K562 (cell line): Measurements from ENCODE around the gene ZBTB24. TPM values are rescaled to one million over a fixed set of nuclear protein-coding genes. Genes with fewer than 3 reads are reported as not detected.

Source experiments
- ATAC-seq: fragments of 200-7000 bp; cut with Tn5 transposase; 3 replicates; pipeline ENCODE4 v1.9.1; 2020; ENCODE audit warnings: moderate library complexity
- BruUV-seq: library from RNA; stranded (reverse); fragments of 400-500 nt; replicated peaks from 2 replicates; lab custom pipeline; 2021; lab: Mats Ljungman, UMichigan
- CTCF ChIA-PET: fragments of 300-600 bp; formaldehyde crosslinking; extraction: SDS; loops from one replicate; lab custom pipeline; 2021; ENCODE audit warnings: low intra/inter-chr PET ratio; lab: Yijun Ruan, JAX
- POLR2A ChIA-PET: fragments of 300-600, 350-650 bp; sonication (Branson Sonifier 250); formaldehyde crosslinking; extraction: SDS; loops from one replicate; lab custom pipeline; 2021; ENCODE audit warnings: antibody characterized with exemption, inconsistent platforms; lab: Yijun Ruan, JAX
- DNase-seq, 4 experiments: peaks; one replicate each; pipeline versions ENCODE4 v3.0.0 to v3.0.0-alpha.2; 2011 to 2018; ENCODE audit warnings: low spot score in 3 of 4, mixed read lengths in 3 of 4; ENCODE audit errors: extremely low read depth in 1 of 4
- FAIRE-seq: peaks from 2 replicates; lab custom pipeline; 2011; peaks lifted over from hg19 to GRCh38; lab: Jason Lieb, UNC
- H2AFZ ChIP-seq: 2 replicates; pipeline ENCODE4 v1.6.0; 2011; ENCODE audit warnings: low read depth, low read length, control low read depth, inconsistent platforms
- H3K27ac ChIP-seq: fragments of 200-600 bp; 3 replicates; pipeline ENCODE4 v1.8.0; 2011; ENCODE audit warnings: low read depth, mild to moderate bottlenecking, control low read depth, inconsistent platforms, low read length, moderate library complexity, mixed read lengths; ENCODE audit errors: extremely low read depth
- H3K27me3 ChIP-seq, 2 experiments: fragments of 300-600 bp in 1 of 2; 2 replicates in 1 of 2; 3 replicates in 1 of 2; pipeline versions ENCODE4 v1.6.0 to v1.8.0; 2011; ENCODE audit warnings: inconsistent platforms in 2 of 2, low read length in 2 of 2, mild to moderate bottlenecking in 1 of 2, mixed read lengths in 1 of 2, moderate library complexity in 1 of 2; ENCODE audit not compliant: control insufficient read depth in 2 of 2, insufficient read depth in 2 of 2
- H3K36me3 ChIP-seq: fragments of 300-600 bp; 3 replicates; pipeline ENCODE4 v1.8.0; 2011; ENCODE audit warnings: mild to moderate bottlenecking, low read length, inconsistent platforms; ENCODE audit not compliant: control insufficient read depth, insufficient read depth
- H3K4me1 ChIP-seq, 2 experiments: fragments of 200-600 bp in 1 of 2; replicated peaks in 1 of 2; 2 replicates in 1 of 2; 3 replicates in 1 of 2; pipeline versions ENCODE4 v1.5.1 to v1.8.0; 2011; ENCODE audit warnings: inconsistent platforms in 2 of 2, low read length in 2 of 2, mild to moderate bottlenecking in 1 of 2, mixed read lengths in 1 of 2, moderate library complexity in 1 of 2; ENCODE audit not compliant: control insufficient read depth in 2 of 2, insufficient read depth in 2 of 2
- H3K4me2 ChIP-seq: 2 replicates; pipeline ENCODE4 v1.6.1; 2011; ENCODE audit warnings: low read length, control low read depth, inconsistent platforms, mixed read lengths; ENCODE audit not compliant: insufficient read depth
- H3K4me3 ChIP-seq: fragments of 200-600 bp; sonication (generic), shearing (Covaris generic); 2 replicates; pipeline ENCODE4 v1.5.1; 2016; ENCODE audit warnings: control low read depth, inconsistent platforms
- H3K79me2 ChIP-seq: fragments of 200-600 bp; 3 replicates; pipeline ENCODE4 v1.8.0; 2011; ENCODE audit warnings: low read length, inconsistent platforms; ENCODE audit not compliant: control insufficient read depth, insufficient read depth
- H3K9ac ChIP-seq, 2 experiments: 2 replicates each; pipeline versions ENCODE4 v1.6.0 to v1.6.1; 2011; ENCODE audit warnings: low read depth in 2 of 2, low read length in 2 of 2, control low read depth in 1 of 2, inconsistent platforms in 1 of 2, mild to moderate bottlenecking in 1 of 2, mixed read lengths in 1 of 2; ENCODE audit not compliant: insufficient read depth in 1 of 2
- H3K9me1 ChIP-seq: one replicate; pipeline ENCODE4 v1.6.0; 2011; ENCODE audit warnings: inconsistent platforms, mild to moderate bottlenecking, low read length, moderate library complexity; ENCODE audit not compliant: control insufficient read depth, insufficient read depth
- H3K9me3 ChIP-seq: replicated peaks from 2 replicates; pipeline ENCODE4 v1.5.1; 2011; ENCODE audit warnings: low read depth, low read length, inconsistent platforms; ENCODE audit not compliant: control insufficient read depth, insufficient read depth
- H4K20me1 ChIP-seq: replicated peaks from 2 replicates; pipeline ENCODE4 v1.6.1; 2011; ENCODE audit warnings: low read length, inconsistent platforms, mixed read lengths; ENCODE audit not compliant: control insufficient read depth, insufficient read depth
- HLTF ChIP-seq: fragments of 450-650 bp; IDR thresholded peaks from 2 replicates; pipeline ENCODE4 v1.6.1; 2016
- NELFE ChIP-seq: IDR thresholded peaks from 2 replicates; pipeline ENCODE4 v1.6.1; 2011; ENCODE audit warnings: mild to moderate bottlenecking; ENCODE audit not compliant: insufficient read depth, insufficient read length
- NFE2 ChIP-seq: IDR thresholded peaks from 2 replicates; pipeline ENCODE4 v1.6.1; 2014; ENCODE audit warnings: antibody characterized with exemption, low read depth
- RHOXF2B ChIP-seq: fragments of 250-450 bp; sonication (Bioruptor Pico); conservative IDR thresholded peaks from 2 replicates; pipeline ENCODE4 v1.5.1; 2021
- SREBF2 ChIP-seq: sonication (generic); formaldehyde crosslinking; IDR thresholded peaks from 2 replicates; pipeline ENCODE4 v1.4.0; 2020; ENCODE audit warnings: mild to moderate bottlenecking, missing genetic modification reagents
- ZNF347 ChIP-seq: fragments of 450-650 bp; formaldehyde crosslinking; IDR thresholded peaks from 2 replicates; pipeline ENCODE4 v1.4.0; 2020; ENCODE audit warnings: low read depth, mild to moderate bottlenecking, moderate library complexity
- WGBS: fragments of 100-300 bp; shearing (Covaris generic); methylation state at CpG from one replicate; pipeline ENCODE4 v1.1.6; 2016; ENCODE audit warnings: low coverage, mixed read lengths; ENCODE audit not compliant: insufficient coverage; ENCODE audit errors: missing lambda C conversion rate; 5-methylcytosine and 5-hydroxymethylcytosine counted together
- in situ Hi-C: fragments of 300-500 bp; cut with MboI; formaldehyde crosslinking; loops from 4 replicates; pipeline ENCODE4 v1.15.0; 2018; ENCODE audit warnings: inconsistent platforms, mixed read lengths
- intact Hi-C: fragments of 100-400 bp; cut with micrococcal nuclease; formaldehyde crosslinking; loops from 2 replicates; pipeline ENCODE4 v1.14.2; 2022
- polyA plus RNA-seq, 8 experiments: library from polyadenylated mRNA; depleted of rRNA in 4 of 8; stranded (reverse) in 5 of 8; unstranded in 3 of 8; fragments of >200 nt; fragmentation: Nextera tagmentation in 2 of 8; fragmentation: Illumina TruSeq in 1 of 8; extraction: Ambion mirVana in 2 of 8; extraction: Trizol in 1 of 8; gene quantifications; 2 replicates each; pipeline versions ENCODE4 v1.2.1 to v1.2.3, GENCODE V29; 2011 to 2014; ENCODE audit warnings: inconsistent platforms in 1 of 8, missing spikeins in 1 of 8
- total RNA-seq, 7 experiments: library from RNA; depleted of rRNA in 6 of 7; stranded (reverse); fragments of >200 nt in 6 of 7; fragmentation: Illumina TruSeq in 2 of 7; extraction: Trizol in 2 of 7; gene quantifications; 2 replicates each; pipeline versions ENCODE4 v1.2.1 to v1.2.3, GENCODE V29; 2011 to 2021; ENCODE audit warnings: low replicate concordance in 1 of 7
- TF ChIP-seq, protein P1 (sequence below): fragments of 450-650 bp; formaldehyde crosslinking; IDR thresholded peaks from 2 replicates; pipeline ENCODE4 v1.4.0; 2022; ENCODE audit warnings: missing genetic modification characterization
- TF ChIP-seq, protein P2 (sequence below): fragments of 450-650 bp; formaldehyde crosslinking; IDR thresholded peaks from 2 replicates; pipeline ENCODE4 v1.4.0; 2020; ENCODE audit warnings: mild to moderate bottlenecking
- TF ChIP-seq, protein P3 (sequence below): fragments of 450-650 bp; IDR thresholded peaks from 2 replicates; pipeline ENCODE4 v1.6.1; 2016; ENCODE audit warnings: antibody characterized with exemption
- TF ChIP-seq, protein P4 (sequence below): fragments of 450-650 bp; formaldehyde crosslinking; IDR thresholded peaks from 2 replicates; pipeline ENCODE4 v1.4.0; 2020; ENCODE audit warnings: mild to moderate bottlenecking, moderate library complexity

ZBTB24 gene
- total and polyA plus RNA-seq, 9 of the 15 experiments (the other 6 are each of a cell fraction or from before 2014, with no cell fraction given) = 2.0 to 16.7 (median 8.3) TPM

DNA sequence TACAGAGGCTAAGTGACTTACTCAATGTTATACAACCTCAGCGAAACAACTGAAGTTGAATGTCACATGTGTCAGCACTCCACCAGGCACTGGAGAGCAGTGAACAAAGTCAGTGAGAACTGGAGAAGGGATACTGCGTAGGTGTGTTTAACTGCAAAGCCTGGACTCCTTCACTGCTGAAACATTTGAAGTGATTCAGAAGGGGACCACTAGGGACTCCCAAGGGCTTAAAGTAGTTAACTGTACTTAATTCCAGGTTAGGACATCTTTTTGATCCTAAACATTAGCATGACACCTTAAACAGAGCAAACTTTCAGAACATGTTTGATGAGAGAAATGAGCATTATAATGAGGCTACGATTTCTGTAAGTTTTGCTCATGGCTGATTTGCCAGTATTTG, 45.0 kb upstream of the ZBTB24 start (continued):
- no peak for TF ChIP-seq SREBF2 (CRISPR knock-in tag)

DNA sequence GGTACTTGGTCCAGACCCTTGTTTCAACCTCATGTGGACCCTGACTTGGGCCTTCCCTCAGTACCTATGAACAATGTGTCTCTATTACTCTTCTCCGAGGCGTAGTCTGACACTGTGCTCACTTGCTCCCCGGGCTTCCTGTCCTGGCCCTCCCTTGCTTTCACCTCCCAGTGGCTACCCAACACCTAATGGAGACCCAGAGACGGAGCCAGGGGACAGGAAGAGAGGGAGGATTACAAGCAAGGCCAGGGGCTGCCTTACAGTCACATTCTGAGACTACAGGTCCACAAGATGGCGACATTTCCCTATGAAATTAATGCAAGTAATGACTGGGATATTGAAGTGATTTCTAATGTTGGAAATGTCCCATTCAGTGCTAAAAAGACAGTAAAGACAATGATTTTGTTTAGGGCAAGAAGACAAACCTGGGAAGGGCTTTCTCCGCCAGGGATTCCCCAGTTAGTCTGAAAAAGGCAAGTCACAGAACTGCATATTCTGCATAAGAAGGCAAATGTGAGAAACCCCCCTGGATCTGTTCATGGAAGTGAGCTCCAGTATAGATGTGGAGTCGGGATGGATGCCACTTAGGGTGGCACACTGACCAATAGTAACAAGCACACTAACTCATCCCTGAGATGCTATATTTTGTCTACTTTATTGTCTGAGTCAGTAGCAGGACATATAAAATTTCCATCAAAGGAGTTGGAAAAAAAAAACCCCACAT, 44.0 kb upstream of the ZBTB24 start:
- 4% methylated on average over 7 of the region's 7 CpGs for WGBS
- in situ Hi-C loops = loop anchor here (10.0 to 25.0 kb wide), 3 partner anchors 178 to 860 kb away; no protein-coding TSS in a partner anchor
- H2AFZ ChIP-seq = peak overlapping the region; percentile 67
- peak; percentile 39; the same call in 1 of the 2 replicates for TF ChIP-seq NFE2
- no peak for TF ChIP-seq RHOXF2B
- TF ChIP-seq ZNF347 (CRISPR knock-in tag) = no peak
- TF ChIP-seq HLTF = no peak
- no peak for TF ChIP-seq NELFE
- TF ChIP-seq, protein P1, sequence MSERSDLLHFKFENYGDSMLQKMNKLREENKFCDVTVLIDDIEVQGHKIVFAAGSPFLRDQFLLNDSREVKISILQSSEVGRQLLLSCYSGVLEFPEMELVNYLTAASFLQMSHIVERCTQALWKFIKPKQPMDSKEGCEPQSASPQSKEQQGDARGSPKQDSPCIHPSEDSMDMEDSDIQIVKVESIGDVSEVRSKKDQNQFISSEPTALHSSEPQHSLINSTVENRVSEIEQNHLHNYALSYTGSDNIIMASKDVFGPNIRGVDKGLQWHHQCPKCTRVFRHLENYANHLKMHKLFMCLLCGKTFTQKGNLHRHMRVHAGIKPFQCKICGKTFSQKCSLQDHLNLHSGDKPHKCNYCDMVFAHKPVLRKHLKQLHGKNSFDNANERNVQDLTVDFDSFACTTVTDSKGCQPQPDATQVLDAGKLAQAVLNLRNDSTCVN (CRISPR knock-in tag) = no peak
- TF ChIP-seq, protein P2, sequence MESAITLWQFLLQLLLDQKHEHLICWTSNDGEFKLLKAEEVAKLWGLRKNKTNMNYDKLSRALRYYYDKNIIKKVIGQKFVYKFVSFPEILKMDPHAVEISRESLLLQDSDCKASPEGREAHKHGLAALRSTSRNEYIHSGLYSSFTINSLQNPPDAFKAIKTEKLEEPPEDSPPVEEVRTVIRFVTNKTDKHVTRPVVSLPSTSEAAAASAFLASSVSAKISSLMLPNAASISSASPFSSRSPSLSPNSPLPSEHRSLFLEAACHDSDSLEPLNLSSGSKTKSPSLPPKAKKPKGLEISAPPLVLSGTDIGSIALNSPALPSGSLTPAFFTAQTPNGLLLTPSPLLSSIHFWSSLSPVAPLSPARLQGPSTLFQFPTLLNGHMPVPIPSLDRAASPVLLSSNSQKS (CRISPR knock-in tag) = no peak
- TF ChIP-seq, protein P3, sequence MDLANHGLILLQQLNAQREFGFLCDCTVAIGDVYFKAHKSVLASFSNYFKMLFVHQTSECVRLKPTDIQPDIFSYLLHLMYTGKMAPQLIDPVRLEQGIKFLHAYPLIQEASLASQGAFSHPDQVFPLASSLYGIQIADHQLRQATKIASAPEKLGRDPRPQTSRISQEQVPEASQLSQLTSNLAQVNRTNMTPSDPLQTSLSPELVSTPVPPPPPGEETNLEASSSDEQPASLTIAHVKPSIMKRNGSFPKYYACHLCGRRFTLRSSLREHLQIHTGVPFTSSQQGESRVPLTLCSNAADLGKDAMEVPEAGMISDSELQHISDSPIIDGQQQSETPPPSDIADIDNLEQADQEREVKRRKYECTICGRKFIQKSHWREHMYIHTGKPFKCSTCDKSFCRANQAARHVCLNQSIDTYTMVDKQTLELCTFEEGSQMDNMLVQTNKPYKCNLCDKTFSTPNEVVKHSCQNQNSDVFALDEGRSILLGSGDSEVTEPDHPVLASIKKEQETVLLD = no peak
- TF ChIP-seq, protein P4, sequence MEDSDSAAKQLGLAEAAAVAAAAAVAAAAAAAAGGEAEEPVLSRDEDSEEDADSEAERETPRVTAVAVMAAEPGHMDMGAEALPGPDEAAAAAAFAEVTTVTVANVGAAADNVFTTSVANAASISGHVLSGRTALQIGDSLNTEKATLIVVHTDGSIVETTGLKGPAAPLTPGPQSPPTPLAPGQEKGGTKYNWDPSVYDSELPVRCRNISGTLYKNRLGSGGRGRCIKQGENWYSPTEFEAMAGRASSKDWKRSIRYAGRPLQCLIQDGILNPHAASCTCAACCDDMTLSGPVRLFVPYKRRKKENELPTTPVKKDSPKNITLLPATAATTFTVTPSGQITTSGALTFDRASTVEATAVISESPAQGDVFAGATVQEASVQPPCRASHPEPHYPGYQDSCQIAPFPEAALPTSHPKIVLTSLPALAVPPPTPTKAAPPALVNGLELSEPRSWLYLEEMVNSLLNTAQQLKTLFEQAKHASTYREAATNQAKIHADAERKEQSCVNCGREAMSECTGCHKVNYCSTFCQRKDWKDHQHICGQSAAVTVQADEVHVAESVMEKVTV = peak; percentile 58

More for the DNA sequence above, 44.0 kb upstream of the ZBTB24 start:
- peak; percentile 33 to 80 (median 48) for DNase-seq
- Histone ChIP-seq H3K36me3 (no peaks in the 10 kb centered on the region), H3K4me1 (no peaks in the 10 kb centered on the region), H3K9ac (no peak overlapping the region), H3K27ac (no peak overlapping the region), H3K4me3 (no peak overlapping the region), H4K20me1 (no peaks in the 10 kb centered on the region), H3K9me3 (no peaks in the 10 kb centered on the region), H3K79me2 (no peaks in the 10 kb centered on the region), H3K27me3 (peaks cover 9 to 14% of the 10 kb centered on the region in 2 experiments; a peak in 2 of 5 replicates), H3K4me2 (no peak overlapping the region), H3K9me1 (no peaks in the 10 kb centered on the region)
- peak; percentile 98 for ATAC-seq
- intact Hi-C loops = loop anchor here (1.0 to 5.0 kb wide), 7 partner anchors 165 to 865 kb away; partner anchors contain the start of genes AK9 and FIG4
- peak; percentile 95 for FAIRE-seq
- CTCF ChIA-PET = interaction anchor here (1.3 to 1.6 kb wide), 3 partner anchors 178 to 864 kb away, joined by 6 to 7 read pairs (median 6); no protein-coding TSS in a partner anchor
- POLR2A ChIA-PET = interaction anchor here (1.0 kb wide), 1 partner anchor 246 kb away, joined by 3 read pairs; no protein-coding TSS in a partner anchor
- no TSS peak for BruUV-seq
